ENCODE results near the gene EVC. TPM values are rescaled to one million over a fixed set of nuclear protein-coding genes. Genes with fewer than 3 reads are reported as not detected.

The EVC gene
- total and polyA plus RNA-seq, 2 of the 4 experiments (the other 2 are of a cell fraction) = 16.8 to 18.9 TPM

DNA sequence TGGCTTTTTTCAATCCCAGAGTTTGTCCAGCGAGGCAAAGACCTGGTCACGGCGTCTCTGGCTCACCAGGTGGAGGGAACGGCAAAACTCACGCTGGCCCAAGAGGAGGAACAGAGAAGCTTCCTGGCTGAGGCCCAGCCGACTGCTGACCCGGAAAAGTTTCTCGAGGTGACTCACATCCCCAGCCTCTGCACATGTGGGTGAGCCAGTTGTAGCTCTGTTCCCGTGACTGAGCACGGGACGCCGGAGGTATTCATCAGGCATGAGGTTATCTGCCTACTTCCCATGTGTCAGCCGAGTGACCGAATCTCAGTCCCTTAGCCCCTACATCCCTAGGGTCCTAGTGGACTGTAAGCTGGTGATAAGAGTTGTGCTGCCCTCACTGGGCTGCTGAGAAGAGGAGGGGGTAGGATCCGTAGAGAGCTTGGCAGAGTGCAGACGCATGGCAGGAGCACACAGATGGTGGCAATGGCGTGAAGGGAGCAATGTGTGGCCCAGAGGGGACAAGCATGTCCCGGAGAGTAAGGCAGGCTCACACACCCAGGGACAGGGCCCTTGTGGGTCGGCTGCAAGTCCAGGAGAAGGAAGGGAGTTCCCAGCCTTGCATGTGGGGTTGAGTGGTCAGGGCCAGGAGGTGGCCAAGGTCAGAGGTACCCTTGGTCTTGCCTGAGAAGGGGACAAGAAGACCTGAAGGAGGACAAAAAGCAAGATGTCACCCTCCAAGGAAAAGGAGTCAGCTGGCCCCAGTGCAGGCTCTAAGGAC lies 42.9 kb downstream of the EVC start:
- in situ Hi-C loops (cut with MboI; ENCODE audit: low sequenced_read_pairs) (no loop called here), dilution Hi-C loops (cut with HindIII; ENCODE audit: low sequenced_read_pairs, unreplicated experiment) (no loop called here), intact Hi-C loops (cut with micrococcal nuclease) (no loop called here)
- H3K27me3 ChIP-seq (ENCODE audit: control insufficient read depth, insufficient read depth, low read length) = no peaks in the 10 kb centered on the region
- ATAC-seq (ENCODE audit: low read depth) (peak; percentile 39), DNase-seq (peak; percentile 97)
- peak overlapping the region; percentile 95 for H3K14ac ChIP-seq (replicated peaks; ENCODE audit: low read depth, low read length)
- peaks cover 50% of the 10 kb centered on the region for H3K4me1 ChIP-seq (ENCODE audit: control insufficient read depth, insufficient read depth, low read length)
- H3K36me3 ChIP-seq (ENCODE audit: control insufficient read depth, insufficient read depth, low read length) = peaks cover 64% of the 10 kb centered on the region
- peak overlapping the region; percentile 93 for H2BK5ac ChIP-seq (ENCODE audit: low read depth, low read length, poor library complexity, severe bottlenecking)
- WGBS, 2 experiments (ENCODE audit: extremely low coverage in 2 of 2, insufficient read length in 1 of 2) = 71% methylated on average over 4 of the region's 19 CpGs; no CpG with 5 or more reads in 1 of the 2 experiments
- H2BK20ac ChIP-seq (ENCODE audit: low read depth, low read length) = peak overlapping the region; percentile 94
- peak overlapping the region; percentile 86 for H2AK5ac ChIP-seq (ENCODE audit: low read depth, low read length)
- H3K79me1 ChIP-seq (ENCODE audit: low read depth in 1 of 2, low read length in 2 of 2) = peaks cover 19 to 76% of the 10 kb centered on the region in 2 experiments
- peaks cover 47% of the 10 kb centered on the region for H3K9me1 ChIP-seq (ENCODE audit: insufficient read depth, low read length)
- H2AFZ ChIP-seq (replicated peaks; ENCODE audit: low read length, poor library complexity) = peak overlapping the region; percentile 1
- peak overlapping the region; percentile 45 to 90; a peak in 3 of 4 replicates for H4K8ac ChIP-seq (ENCODE audit: low read depth in 2 of 2, low read length in 2 of 2)
- ChIA-PET CTCF (interaction anchor here (0.6 to 1.5 kb wide), 2 partner anchors 16 to 33 kb away, joined by 6 read pairs; no protein-coding TSS in a partner anchor), POLR2A (ENCODE audit: unreplicated experiment) (no interaction called here)
- peaks cover 9% of the 10 kb centered on the region for H4K20me1 ChIP-seq (ENCODE audit: insufficient read depth, low read length)
- BruUV-seq (replicated peaks) = no TSS peak
- TF ChIP-seq FOS (IDR thresholded peaks at IDR 0.05; ENCODE audit: low read depth, low read length) (peak; percentile 86), BHLHE40 (IDR thresholded peaks at IDR 0.05; ENCODE audit: low read depth, low read length) (peak; percentile 99), SMC3 (IDR thresholded peaks at IDR 0.05; ENCODE audit: low read depth, low read length) (no peak), MXI1 (IDR thresholded peaks at IDR 0.05; ENCODE audit: borderline replicate concordance, low read depth, low read length) (peak; percentile 77; the same call in 1 of the 2 replicates), RAD21 (IDR thresholded peaks at IDR 0.05; ENCODE audit: low read length) (0 out of 2 replicates have a peak, but pooled peaks have one; percentile 2), NFE2L2 (IDR thresholded peaks at IDR 0.05; ENCODE audit: low read depth, low read length) (peak; percentile 31; the same call in 1 of the 2 replicates)
- TF ChIP-seq, protein P1, sequence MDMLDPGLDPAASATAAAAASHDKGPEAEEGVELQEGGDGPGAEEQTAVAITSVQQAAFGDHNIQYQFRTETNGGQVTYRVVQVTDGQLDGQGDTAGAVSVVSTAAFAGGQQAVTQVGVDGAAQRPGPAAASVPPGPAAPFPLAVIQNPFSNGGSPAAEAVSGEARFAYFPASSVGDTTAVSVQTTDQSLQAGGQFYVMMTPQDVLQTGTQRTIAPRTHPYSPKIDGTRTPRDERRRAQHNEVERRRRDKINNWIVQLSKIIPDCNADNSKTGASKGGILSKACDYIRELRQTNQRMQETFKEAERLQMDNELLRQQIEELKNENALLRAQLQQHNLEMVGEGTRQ (IDR thresholded peaks at IDR 0.05; ENCODE audit: low read depth, low read length) = peak; percentile 95
- TF ChIP-seq, protein P2, sequence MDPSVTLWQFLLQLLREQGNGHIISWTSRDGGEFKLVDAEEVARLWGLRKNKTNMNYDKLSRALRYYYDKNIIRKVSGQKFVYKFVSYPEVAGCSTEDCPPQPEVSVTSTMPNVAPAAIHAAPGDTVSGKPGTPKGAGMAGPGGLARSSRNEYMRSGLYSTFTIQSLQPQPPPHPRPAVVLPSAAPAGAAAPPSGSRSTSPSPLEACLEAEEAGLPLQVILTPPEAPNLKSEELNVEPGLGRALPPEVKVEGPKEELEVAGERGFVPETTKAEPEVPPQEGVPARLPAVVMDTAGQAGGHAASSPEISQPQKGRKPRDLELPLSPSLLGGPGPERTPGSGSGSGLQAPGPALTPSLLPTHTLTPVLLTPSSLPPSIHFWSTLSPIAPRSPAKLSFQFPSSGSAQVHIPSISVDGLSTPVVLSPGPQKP (IDR thresholded peaks at IDR 0.05; ENCODE audit: borderline replicate concordance, low read depth, low read length) = no peak
- peak overlapping the region; percentile 85; the same call in 2 of the 3 replicates for H2BK15ac ChIP-seq (ENCODE audit: low read depth, low read length)
- no peak overlapping the region for H3K9ac ChIP-seq (ENCODE audit: low read depth, low read length)
- no peak overlapping the region for H3K56ac ChIP-seq (ENCODE audit: extremely low read depth, insufficient read depth, low read length)
- H3K23ac ChIP-seq (ENCODE audit: low read depth, low read length) = peak overlapping the region; percentile 95
- H3K18ac ChIP-seq (ENCODE audit: low read depth, low read length) = peak overlapping the region; percentile 61
- peak overlapping the region; percentile 97 for H4K91ac ChIP-seq (ENCODE audit: insufficient read depth, low read depth, low read length)
- peak overlapping the region; percentile 93 for H2AK9ac ChIP-seq (replicated peaks; ENCODE audit: low read depth, low read length, poor library complexity)
- peak overlapping the region; percentile 62 for H3K27ac ChIP-seq (ENCODE audit: insufficient read depth, low read length)
- peak overlapping the region; percentile 68 for H4K5ac ChIP-seq (ENCODE audit: low read depth, low read length)
- no peaks in the 10 kb centered on the region for H3K9me3 ChIP-seq (ENCODE audit: control insufficient read depth, insufficient read depth, low read length)
- H3K4ac ChIP-seq (ENCODE audit: low read depth, low read length) = peak overlapping the region; percentile 97
- H3K4me3 ChIP-seq (ENCODE audit: insufficient read depth, low read depth, low read length) = no peak overlapping the region
- H3K4me2 ChIP-seq (ENCODE audit: low read depth, low read length) = no peak overlapping the region
- H2BK120ac ChIP-seq (ENCODE audit: low read depth, low read length) = peak overlapping the region; percentile 95

All from IMR-90 (cell line).